ENCODE measurements around the gene NMNAT2.

Gene NMNAT2

GRCh38 chr1:183203094-183203493 is 215.1 kb downstream of the NMNAT2 start:
- DNase-seq = no peak

GRCh38 chr1:183200451-183200850 is 217.7 kb downstream of the NMNAT2 start:
- no peak for DNase-seq

- no peak for DNase-seq
Measured at GRCh38 chr1:183199304-183199703, 218.9 kb downstream of the NMNAT2 start.

GRCh38 chr1:183198463-183198862 is 219.7 kb downstream of the NMNAT2 start:
- no peak for DNase-seq

All from DMS79 (cell line).